GM12864 (cell line): Measurements from ENCODE around the gene PRPF40B.

Experiments used
- DNase-seq: peaks from one replicate; pipeline ENCODE4 v3.0.0-alpha.2; 2011; ENCODE audit warnings: low read depth
- H3K4me3 ChIP-seq: 2 replicates; pipeline ENCODE4 v1.5.1; 2011; ENCODE audit warnings: mild to moderate bottlenecking, low read depth, low read length, control low read depth
- TF ChIP-seq, protein P1 (sequence below): IDR thresholded peaks from 2 replicates; pipeline ENCODE4 v1.5.1; 2011; ENCODE audit warnings: low read depth, mild to moderate bottlenecking, moderate library complexity, low read length, control low read depth, inconsistent platforms; ENCODE audit errors: missing control alignments

PRPF40B gene

DNA sequence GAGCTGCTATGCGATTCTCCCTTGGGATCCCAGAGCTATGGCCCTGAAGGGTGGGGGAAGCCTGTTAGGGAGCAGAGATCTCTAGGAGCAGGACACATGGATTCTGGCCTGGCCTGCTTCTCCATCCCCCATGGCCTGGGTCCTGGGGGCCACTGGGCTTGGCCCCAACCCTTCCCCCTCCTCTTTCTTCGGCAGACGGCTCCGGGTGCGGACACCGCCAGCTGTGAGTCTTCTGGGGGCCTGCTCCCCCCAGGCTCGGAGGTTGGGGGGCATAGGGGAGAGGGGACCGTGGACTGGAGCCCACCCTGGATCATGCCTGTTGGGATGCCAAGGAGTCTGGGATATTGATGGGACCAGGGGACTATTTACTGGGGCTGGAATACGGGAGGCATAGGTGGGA is 9.0 kb downstream of the PRPF40B start:
- DNase-seq, result no peak
- no peak overlapping the region for H3K4me3 ChIP-seq
- TF ChIP-seq, protein P1, sequence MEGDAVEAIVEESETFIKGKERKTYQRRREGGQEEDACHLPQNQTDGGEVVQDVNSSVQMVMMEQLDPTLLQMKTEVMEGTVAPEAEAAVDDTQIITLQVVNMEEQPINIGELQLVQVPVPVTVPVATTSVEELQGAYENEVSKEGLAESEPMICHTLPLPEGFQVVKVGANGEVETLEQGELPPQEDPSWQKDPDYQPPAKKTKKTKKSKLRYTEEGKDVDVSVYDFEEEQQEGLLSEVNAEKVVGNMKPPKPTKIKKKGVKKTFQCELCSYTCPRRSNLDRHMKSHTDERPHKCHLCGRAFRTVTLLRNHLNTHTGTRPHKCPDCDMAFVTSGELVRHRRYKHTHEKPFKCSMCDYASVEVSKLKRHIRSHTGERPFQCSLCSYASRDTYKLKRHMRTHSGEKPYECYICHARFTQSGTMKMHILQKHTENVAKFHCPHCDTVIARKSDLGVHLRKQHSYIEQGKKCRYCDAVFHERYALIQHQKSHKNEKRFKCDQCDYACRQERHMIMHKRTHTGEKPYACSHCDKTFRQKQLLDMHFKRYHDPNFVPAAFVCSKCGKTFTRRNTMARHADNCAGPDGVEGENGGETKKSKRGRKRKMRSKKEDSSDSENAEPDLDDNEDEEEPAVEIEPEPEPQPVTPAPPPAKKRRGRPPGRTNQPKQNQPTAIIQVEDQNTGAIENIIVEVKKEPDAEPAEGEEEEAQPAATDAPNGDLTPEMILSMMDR, result no peak

DNA sequence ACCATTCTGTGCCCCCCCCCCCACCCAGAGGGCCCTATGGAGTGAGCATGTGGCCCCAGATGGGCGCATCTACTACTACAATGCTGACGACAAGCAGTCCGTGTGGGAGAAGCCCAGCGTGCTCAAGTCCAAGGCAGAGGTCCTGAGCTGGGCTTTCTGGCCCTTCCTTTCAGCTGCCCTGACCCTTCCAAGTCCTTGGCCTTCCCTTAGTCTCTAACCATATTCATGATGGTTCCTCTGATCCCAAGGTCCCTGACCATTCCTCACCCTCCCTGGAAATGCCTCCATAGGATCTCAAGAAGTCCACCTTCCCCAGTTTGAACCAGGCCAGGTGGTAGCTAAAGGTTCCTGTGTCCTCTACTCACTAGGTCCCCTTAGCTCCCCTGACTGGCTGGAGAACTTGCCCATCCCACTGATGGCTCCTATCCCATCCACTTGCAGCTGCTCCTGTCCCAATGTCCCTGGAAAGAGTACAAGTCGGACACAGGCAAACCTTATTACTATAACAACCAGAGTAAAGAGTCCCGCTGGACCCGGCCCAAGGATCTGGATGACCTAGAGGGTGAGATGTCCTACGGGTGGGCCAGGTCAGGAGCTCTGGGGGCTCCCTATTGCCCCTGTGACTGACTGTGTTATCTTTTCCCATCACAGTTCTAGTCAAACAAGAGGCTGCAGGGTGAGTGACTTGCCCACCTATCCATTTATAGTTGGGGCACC is 9.8 kb downstream of the PRPF40B start:
- no peak for DNase-seq
- no peak overlapping the region for H3K4me3 ChIP-seq
- TF ChIP-seq, protein P1, result no peak

DNA sequence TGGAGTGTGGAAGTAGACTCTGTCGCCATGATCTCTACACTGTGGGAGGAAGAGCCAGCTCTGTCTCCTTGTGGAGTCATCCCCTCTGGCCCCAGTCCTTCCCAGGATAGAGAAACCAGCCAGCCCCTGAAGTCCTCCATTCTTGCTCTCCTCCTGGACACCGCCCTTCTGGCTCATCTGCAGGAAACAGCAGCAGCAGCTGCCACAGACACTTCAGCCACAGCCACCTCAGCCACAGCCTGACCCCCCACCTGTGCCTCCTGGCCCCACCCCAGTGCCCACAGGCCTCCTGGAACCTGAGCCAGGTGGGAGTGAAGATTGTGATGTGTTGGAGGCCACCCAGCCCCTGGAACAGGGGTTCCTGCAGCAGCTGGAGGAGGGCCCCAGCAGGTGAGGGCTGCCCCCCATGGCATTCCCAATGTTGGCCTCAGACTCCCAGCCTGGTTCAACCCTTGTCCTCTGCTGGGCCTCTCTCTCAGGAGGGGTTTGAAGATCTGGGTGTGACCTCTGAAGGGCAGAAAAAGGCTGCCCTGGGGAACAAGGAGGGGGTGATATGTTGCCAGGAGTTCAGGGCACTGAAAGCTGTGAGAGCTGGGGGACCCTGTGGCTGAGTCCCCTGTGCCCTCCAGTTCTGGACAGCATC is 10.5 kb downstream of the PRPF40B start:
- TF ChIP-seq, protein P1, result no peak
- no peak overlapping the region for H3K4me3 ChIP-seq
- DNase-seq, result no peak

DNA sequence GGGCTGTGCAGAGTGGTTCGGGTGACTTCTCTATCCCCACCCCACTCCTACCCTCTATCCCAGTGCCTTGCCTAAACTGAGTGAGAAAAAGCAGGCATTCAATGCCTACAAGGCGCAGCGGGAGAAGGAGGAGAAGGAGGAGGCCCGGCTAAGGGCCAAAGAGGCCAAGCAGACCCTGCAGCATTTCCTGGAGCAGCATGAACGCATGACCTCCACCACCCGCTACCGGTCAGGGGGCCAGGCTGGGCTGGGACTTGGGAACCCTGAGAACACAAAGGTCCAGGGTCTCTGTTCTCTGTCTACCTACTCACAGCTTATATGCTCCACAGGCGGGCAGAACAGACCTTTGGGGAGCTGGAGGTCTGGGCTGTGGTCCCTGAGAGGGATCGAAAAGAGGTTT is 11.7 kb downstream of the PRPF40B start:
- no peak for DNase-seq
- TF ChIP-seq, protein P1, result no peak
- H3K4me3 ChIP-seq, result no peak overlapping the region

DNA sequence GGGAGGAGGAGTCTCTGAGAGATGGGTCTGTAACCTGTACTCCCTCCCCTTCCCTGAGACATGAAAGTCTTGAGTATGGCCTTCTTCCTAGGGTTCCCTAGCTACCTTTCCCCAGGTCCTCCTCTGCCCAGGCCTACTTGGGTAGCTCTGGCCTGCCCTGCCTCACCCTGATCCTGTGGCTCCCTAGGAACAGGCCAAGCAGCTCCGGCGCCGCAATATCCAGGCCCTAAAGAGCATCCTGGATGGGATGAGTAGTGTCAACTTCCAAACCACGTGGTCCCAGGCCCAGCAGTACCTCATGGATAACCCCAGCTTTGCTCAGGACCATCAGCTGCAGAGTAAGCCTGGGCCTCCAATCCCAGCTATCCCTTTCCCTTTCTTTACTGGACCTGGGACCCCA is 12.3 kb downstream of the PRPF40B start:
- no peak overlapping the region for H3K4me3 ChIP-seq
- TF ChIP-seq, protein P1, result no peak
- no peak for DNase-seq

DNA sequence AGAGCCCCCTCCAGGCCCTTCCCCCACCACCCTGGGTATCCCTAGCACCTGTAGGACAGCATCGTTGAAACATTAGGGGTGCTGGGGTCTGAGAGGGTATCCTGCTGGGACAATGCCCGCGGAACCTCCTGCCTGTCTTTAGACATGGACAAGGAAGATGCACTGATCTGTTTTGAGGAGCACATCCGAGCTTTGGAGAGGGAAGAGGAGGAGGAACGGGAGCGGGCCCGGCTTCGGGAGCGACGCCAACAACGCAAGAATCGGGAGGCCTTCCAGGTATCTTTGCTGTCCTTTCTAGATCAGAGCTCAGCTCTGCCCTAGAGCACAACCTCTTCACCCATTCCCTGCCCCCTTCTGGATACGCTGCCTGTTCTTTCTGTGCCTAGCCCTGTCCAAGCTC is 13.2 kb downstream of the PRPF40B start:
- DNase-seq, result no peak
- no peak overlapping the region for H3K4me3 ChIP-seq
- TF ChIP-seq, protein P1, result no peak
